Urinary bladder (tissue), 4 donors: Measurements from ENCODE around the gene TBX4. TPM values are rescaled to one million over a fixed set of nuclear protein-coding genes. Genes with fewer than 3 reads are reported as not detected.

Experiments
- DNase-seq: peaks from one replicate; pipeline ENCODE4 v3.0.0-alpha.2; 2015; ENCODE audit errors: extremely low spot score
- H3K27ac ChIP-seq: one replicate; pipeline ENCODE4 v1.5.1; 2013; ENCODE audit warnings: low read depth, mild to moderate bottlenecking, moderate library complexity
- H3K36me3 ChIP-seq: one replicate; pipeline ENCODE4 v1.6.1; 2013; ENCODE audit warnings: mild to moderate bottlenecking, moderate library complexity; ENCODE audit not compliant: insufficient read depth
- H3K4me1 ChIP-seq: one replicate; pipeline ENCODE4 v1.6.1; 2013; ENCODE audit warnings: mild to moderate bottlenecking, moderate library complexity; ENCODE audit not compliant: insufficient read depth
- H3K4me3 ChIP-seq: one replicate; pipeline ENCODE4 v1.5.1; 2013; ENCODE audit warnings: low read depth, low read length
- WGBS: extraction: QIAGEN DNeasy Blood & Tissue Kit; methylation state at CpG from one replicate; pipeline ENCODE4 v1.1.7; 2013; 5-methylcytosine and 5-hydroxymethylcytosine counted together
- polyA plus RNA-seq: library from polyadenylated mRNA; stranded (reverse); fragments of 200-250 nt; gene quantifications from one replicate; pipeline ENCODE4 v1.2.3, GENCODE V29; 2013
- total RNA-seq: library from RNA; depleted of rRNA; stranded (reverse); fragments of >200 nt; gene quantifications from one replicate; pipeline ENCODE4 v1.2.3, GENCODE V29; 2014
- donor health status: healthy with polysubstance abuse.
- donor health status: healthy.

The TBX4 gene
- total and polyA plus RNA-seq, 2 donors = 9.8 to 13.0 TPM

- no peaks in the 10 kb centered on the region for H3K36me3 ChIP-seq
- 72% methylated on average over 5 of the region's 5 CpGs for WGBS
- DNase-seq = no peak
- H3K4me1 ChIP-seq = no peaks in the 10 kb centered on the region
- no peak overlapping the region for H3K4me3 ChIP-seq
- no peak overlapping the region for H3K27ac ChIP-seq
Measured at GRCh38 chr17:61458421-61459141, 6.4 kb downstream of the TBX4 start.

- H3K27ac ChIP-seq = no peak overlapping the region
- H3K4me1 ChIP-seq = no peaks in the 10 kb centered on the region
- DNase-seq = no peak
- 87% methylated on average over 4 of the region's 4 CpGs for WGBS
- no peaks in the 10 kb centered on the region for H3K36me3 ChIP-seq
- H3K4me3 ChIP-seq = no peak overlapping the region
Measured at GRCh38 chr17:61459142-61459809, 7.1 kb downstream of the TBX4 start.

GRCh38 chr17:61459939-61460718 is 7.9 kb downstream of the TBX4 start:
- no peak overlapping the region for H3K4me3 ChIP-seq
- no peaks in the 10 kb centered on the region for H3K36me3 ChIP-seq
- no peak overlapping the region for H3K27ac ChIP-seq
- 71% methylated on average over 9 of the region's 9 CpGs for WGBS
- H3K4me1 ChIP-seq = no peaks in the 10 kb centered on the region
- no peak for DNase-seq

DNA sequence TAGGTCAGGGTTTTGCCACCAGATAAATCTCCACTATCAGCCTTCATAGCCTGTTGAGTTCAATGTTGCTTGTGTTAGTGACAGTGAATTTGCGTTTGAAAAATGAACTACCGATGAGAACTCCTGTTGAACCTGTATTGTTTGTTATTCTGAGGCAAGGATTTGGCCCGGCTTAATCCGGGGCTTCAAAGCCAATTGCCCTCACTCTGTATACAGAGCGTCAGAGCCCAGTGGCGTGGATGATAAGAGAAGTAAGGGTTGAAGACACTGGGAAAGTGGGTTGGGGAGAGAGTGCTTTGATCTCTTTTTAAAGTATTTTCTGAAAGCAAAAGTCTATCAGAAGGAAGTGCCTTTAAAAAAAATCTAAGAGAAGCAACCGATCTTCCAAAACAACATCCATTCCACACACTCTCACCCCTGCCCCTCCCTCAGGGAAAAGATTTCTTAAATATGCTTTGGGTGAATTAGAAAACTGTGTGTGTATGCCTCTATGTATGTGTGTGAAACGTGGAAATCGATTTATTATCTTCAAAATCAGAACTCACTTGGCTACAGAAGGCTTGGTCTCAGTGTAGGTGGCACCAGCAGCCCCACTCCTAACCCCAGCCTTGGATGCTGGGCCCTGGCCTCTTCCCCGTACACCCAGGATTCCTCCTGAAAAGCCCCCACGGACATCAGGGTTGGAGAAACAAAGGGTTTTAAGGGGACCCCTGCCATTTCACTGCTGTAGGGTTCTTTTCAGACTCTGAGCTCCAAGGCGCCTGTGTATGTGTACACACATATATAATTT is 8.8 kb downstream of the TBX4 start:
- 37% methylated on average over 12 of the region's 12 CpGs for WGBS
- H3K36me3 ChIP-seq = no peaks in the 10 kb centered on the region
- DNase-seq = no peak
- H3K27ac ChIP-seq = no peak overlapping the region
- no peak overlapping the region for H3K4me3 ChIP-seq
- no peaks in the 10 kb centered on the region for H3K4me1 ChIP-seq

- DNase-seq = no peak
- Histone ChIP-seq H3K36me3 (no peaks in the 10 kb centered on the region), H3K4me1 (no peaks in the 10 kb centered on the region), H3K27ac (no peak overlapping the region), H3K4me3 (peak overlapping the region; percentile 27)
- 15% methylated on average over 7 of the region's 7 CpGs for WGBS
Measured at GRCh38 chr17:61461586-61461966, 9.4 kb downstream of the TBX4 start.

- H3K27ac ChIP-seq = no peak overlapping the region
- no peak for DNase-seq
- no peaks in the 10 kb centered on the region for H3K4me1 ChIP-seq
- H3K36me3 ChIP-seq = no peaks in the 10 kb centered on the region
- peak overlapping the region; percentile 27 for H3K4me3 ChIP-seq
- 15% methylated on average over 55 of the region's 55 CpGs for WGBS
Measured at GRCh38 chr17:61461967-61462718, 9.9 kb downstream of the TBX4 start.

DNA sequence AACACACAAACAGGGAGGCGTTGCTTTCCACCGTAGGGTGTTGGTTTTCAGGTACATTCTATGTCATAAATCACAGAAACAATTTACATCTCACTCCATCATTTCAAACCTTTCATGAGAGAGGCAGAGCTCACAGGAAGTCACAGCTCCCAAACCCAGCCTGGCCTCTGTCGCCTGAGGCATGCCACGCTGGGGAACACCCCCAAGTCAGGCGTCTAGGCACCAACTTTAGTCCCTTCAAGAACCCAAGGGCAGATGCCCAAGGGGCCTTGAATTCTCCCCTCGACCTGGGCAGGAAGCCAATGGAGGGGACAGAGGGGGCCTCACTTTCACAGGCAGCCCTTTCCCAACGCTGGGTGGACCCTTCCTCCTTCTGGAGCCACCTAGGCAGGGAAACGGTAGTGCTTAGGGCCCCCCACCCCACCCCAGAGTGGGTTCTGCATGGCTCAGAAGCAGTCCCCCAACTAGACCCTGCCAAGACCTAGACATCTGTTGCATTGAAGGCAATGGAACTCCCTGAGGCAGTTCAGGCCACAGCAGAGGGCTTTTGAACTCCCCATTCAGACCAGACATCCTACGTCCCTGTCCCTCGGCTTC is 10.6 kb downstream of the TBX4 start:
- WGBS = 65% methylated on average over 10 of the region's 10 CpGs
- H3K4me1 ChIP-seq = no peaks in the 10 kb centered on the region

DNA sequence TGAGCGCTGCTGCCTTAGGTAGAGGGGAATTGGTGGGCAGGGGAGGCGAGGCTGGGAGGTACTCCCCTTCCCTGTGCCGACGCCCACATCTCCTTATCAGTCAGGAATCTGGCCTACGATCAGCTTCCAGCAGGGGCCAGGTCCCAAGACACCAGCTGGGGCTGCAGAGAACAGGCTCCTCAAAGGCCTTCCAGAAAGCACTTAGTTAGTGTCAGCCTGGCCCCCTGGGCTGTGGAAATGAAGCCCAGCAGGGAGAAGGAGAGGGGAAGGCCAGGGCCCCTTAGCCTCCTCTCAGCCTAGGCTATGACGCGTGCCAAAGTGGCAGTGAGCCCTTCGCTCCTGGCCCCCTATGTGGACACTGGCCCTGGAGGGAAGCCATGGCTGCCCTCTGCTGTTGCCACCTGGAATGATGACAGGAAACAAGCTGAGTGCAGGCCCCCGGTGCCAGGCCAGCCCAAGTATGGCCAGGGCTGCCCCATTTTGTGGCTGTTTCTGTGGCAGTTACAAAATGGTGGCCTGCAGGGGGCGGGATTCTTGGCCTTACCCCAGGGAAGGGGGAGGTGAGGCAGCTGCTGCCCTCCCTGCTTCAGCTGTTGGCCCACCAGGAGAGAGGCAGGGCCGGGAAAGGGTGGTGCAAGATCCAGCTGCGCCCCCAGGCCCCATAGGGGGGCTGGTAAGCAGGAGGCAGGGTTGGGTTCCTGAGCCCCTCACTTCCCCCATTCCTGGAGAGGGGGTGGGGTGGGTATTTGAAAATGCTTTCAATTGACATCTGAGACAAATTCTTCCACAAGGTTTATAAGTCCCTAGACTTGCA is 11.3 kb downstream of the TBX4 start:
- no peaks in the 10 kb centered on the region for H3K4me1 ChIP-seq
- no peak for DNase-seq
- 79% methylated on average over 12 of the region's 12 CpGs for WGBS
- no peak overlapping the region for H3K4me3 ChIP-seq
- H3K36me3 ChIP-seq = no peaks in the 10 kb centered on the region
- H3K27ac ChIP-seq = no peak overlapping the region

More for the DNA sequence above, 10.6 kb downstream of the TBX4 start:
- no peak overlapping the region for H3K4me3 ChIP-seq
- H3K36me3 ChIP-seq = no peaks in the 10 kb centered on the region
- H3K27ac ChIP-seq = no peak overlapping the region
- DNase-seq = no peak

GRCh38 chr17:61464130-61464842 is 12.1 kb downstream of the TBX4 start:
- DNase-seq = no peak
- no peaks in the 10 kb centered on the region for H3K36me3 ChIP-seq
- H3K27ac ChIP-seq = no peak overlapping the region
- 92% methylated on average over 21 of the region's 21 CpGs for WGBS
- H3K4me1 ChIP-seq = no peaks in the 10 kb centered on the region
- no peak overlapping the region for H3K4me3 ChIP-seq

DNA sequence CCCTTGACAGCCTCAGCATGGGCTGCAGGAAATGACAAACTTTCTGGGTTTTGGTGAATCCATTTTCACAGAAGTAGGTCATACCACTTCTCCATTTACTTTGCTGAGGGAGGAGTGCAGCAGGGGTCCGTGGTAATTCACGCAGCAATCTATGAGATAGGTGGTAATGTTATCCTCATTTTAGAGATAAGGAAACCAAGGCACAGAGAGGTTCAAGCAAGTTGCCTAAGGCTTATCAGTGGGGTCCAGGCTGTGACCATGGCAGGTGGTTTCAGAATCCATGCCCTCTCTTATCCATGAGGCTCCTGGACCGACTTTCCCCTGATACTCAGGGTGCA is 12.6 kb downstream of the TBX4 start:
- WGBS = 80% methylated on average over 3 of the region's 3 CpGs

DNA sequence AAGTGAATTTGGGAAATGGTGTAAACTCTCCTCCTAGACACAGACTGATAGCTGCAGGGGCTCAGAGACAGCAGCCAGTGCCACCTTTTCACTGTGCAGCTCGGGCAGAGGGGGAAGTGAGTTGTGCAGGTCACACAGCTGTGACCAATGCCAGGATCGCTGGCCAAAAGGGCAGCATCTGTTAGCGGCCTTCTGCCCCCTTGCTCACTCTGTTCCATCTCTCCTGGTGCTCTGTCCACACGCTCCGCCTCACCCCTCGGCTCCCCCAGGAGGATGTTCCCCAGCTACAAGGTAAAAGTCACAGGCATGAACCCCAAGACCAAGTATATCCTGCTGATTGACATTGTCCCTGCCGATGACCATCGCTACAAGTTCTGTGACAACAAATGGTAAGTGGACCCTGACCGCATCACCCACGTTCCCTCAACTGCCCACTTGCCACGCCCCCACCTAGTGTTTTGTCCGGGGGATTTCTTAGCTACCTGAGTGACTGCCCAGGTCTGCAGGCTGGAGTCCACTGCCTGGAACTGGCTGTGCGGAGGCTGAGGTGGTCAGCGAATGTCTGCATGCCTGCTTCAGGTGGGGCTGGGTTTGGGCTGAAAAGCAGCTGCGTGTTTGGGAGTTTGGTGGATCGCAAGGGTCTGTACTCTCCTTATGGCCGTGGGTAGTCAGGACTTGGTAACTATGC is 13.5 kb downstream of the TBX4 start:
- no peak for DNase-seq
- 85% methylated on average over 17 of the region's 17 CpGs for WGBS
- H3K27ac ChIP-seq = no peak overlapping the region
- no peaks in the 10 kb centered on the region for H3K4me1 ChIP-seq
- H3K4me3 ChIP-seq = no peak overlapping the region
- no peaks in the 10 kb centered on the region for H3K36me3 ChIP-seq

More for the DNA sequence above, 12.6 kb downstream of the TBX4 start:
- Histone ChIP-seq H3K4me3 (no peak overlapping the region), H3K27ac (no peak overlapping the region), H3K36me3 (no peaks in the 10 kb centered on the region), H3K4me1 (no peaks in the 10 kb centered on the region)
- no peak for DNase-seq
